Ectodermal cell (in vitro differentiated cells): ENCODE data around the gene NR3C2.

Source experiments
- H3K27ac ChIP-seq: 2 replicates; pipeline ENCODE4 v1.7.0; 2013; ENCODE audit warnings: mild to moderate bottlenecking, low read depth, low read length; ENCODE audit not compliant: insufficient read depth, poor library complexity, severe bottlenecking
- H3K27me3 ChIP-seq: 2 replicates; pipeline ENCODE4 v1.7.0; 2013; ENCODE audit warnings: mild to moderate bottlenecking, low read length; ENCODE audit not compliant: insufficient read depth, control insufficient read depth, poor library complexity, severe bottlenecking
- H3K36me3 ChIP-seq: one replicate; pipeline ENCODE4 v1.7.0; 2013; ENCODE audit warnings: low read length; ENCODE audit not compliant: control insufficient read depth, insufficient read depth
- H3K4me1 ChIP-seq: one replicate; pipeline ENCODE4 v1.7.0; 2013; ENCODE audit warnings: low read length; ENCODE audit not compliant: control insufficient read depth, insufficient read depth
- H3K4me3 ChIP-seq: 2 replicates; pipeline ENCODE4 v1.7.0; 2013; ENCODE audit warnings: low read depth, low read length, control low read depth; ENCODE audit not compliant: insufficient read depth
- H3K9me3 ChIP-seq: 2 replicates; pipeline ENCODE4 v1.7.0; 2013; ENCODE audit warnings: mild to moderate bottlenecking, low read length, moderate library complexity; ENCODE audit not compliant: control insufficient read depth
- WGBS, 2 experiments: methylation state at CpG; one replicate each; pipeline ENCODE4 v1.1.7; 2013; ENCODE audit warnings: missing lambda C conversion rate in 2 of 2; 5-methylcytosine and 5-hydroxymethylcytosine counted together

NR3C2 gene

GRCh38 chr4:148078061-148078460, 364.2 kb downstream of the NR3C2 start:
- Histone ChIP-seq H3K27me3 (no peaks in the 10 kb centered on the region), H3K27ac (no peak overlapping the region), H3K36me3 (no peaks in the 10 kb centered on the region), H3K4me1 (no peaks in the 10 kb centered on the region), H3K4me3 (no peak overlapping the region), H3K9me3 (peaks cover 2% of the 10 kb centered on the region)
- 95 to 98% methylated on average over 2 of the region's 2 CpGs for WGBS, 2 experiments

- H3K4me3 ChIP-seq: no peak overlapping the region
- H3K27ac ChIP-seq: no peak overlapping the region
- no peaks in the 10 kb centered on the region for H3K36me3 ChIP-seq
- H3K9me3 ChIP-seq: peaks cover 2% of the 10 kb centered on the region
- WGBS, 2 experiments: 86 to 97% methylated on average over 1 of the region's 1 CpG
- no peaks in the 10 kb centered on the region for H3K4me1 ChIP-seq
- H3K27me3 ChIP-seq: no peaks in the 10 kb centered on the region
Measured at GRCh38 chr4:148077581-148077980, 364.6 kb downstream of the NR3C2 start.

- H3K27me3 ChIP-seq: no peaks in the 10 kb centered on the region
- H3K4me3 ChIP-seq: no peak overlapping the region
- no peaks in the 10 kb centered on the region for H3K4me1 ChIP-seq
- no peak overlapping the region for H3K27ac ChIP-seq
- WGBS, 2 experiments: 94% methylated on average over 5 of the region's 5 CpGs
- H3K36me3 ChIP-seq: no peaks in the 10 kb centered on the region
- peaks cover 2% of the 10 kb centered on the region for H3K9me3 ChIP-seq
Measured at GRCh38 chr4:148076964-148077363, 365.2 kb downstream of the NR3C2 start.

GRCh38 chr4:148075438-148075837, 366.8 kb downstream of the NR3C2 start:
- 87 to 95% methylated on average over 3 of the region's 3 CpGs for WGBS, 2 experiments
- no peak overlapping the region for H3K4me3 ChIP-seq
- no peaks in the 10 kb centered on the region for H3K4me1 ChIP-seq
- H3K27ac ChIP-seq: no peak overlapping the region
- H3K36me3 ChIP-seq: no peaks in the 10 kb centered on the region
- no peaks in the 10 kb centered on the region for H3K27me3 ChIP-seq
- peaks cover 2% of the 10 kb centered on the region for H3K9me3 ChIP-seq

GRCh38 chr4:148074462-148074861, 367.8 kb downstream of the NR3C2 start:
- Histone ChIP-seq H3K4me1 (no peaks in the 10 kb centered on the region), H3K4me3 (no peak overlapping the region), H3K9me3 (peaks cover 2% of the 10 kb centered on the region), H3K27ac (no peak overlapping the region), H3K36me3 (no peaks in the 10 kb centered on the region), H3K27me3 (no peaks in the 10 kb centered on the region)
- WGBS, 2 experiments: 91 to 94% methylated on average over 5 of the region's 5 CpGs

- Histone ChIP-seq H3K36me3 (no peaks in the 10 kb centered on the region), H3K4me1 (no peaks in the 10 kb centered on the region), H3K4me3 (no peak overlapping the region), H3K9me3 (peaks cover 2% of the 10 kb centered on the region), H3K27ac (no peak overlapping the region), H3K27me3 (no peaks in the 10 kb centered on the region)
- 93 to 97% methylated on average over 6 of the region's 6 CpGs for WGBS, 2 experiments
Measured at GRCh38 chr4:148073349-148073748, 368.9 kb downstream of the NR3C2 start.

GRCh38 chr4:148072789-148073188, 369.4 kb downstream of the NR3C2 start:
- H3K9me3 ChIP-seq: peaks cover 2% of the 10 kb centered on the region
- no peaks in the 10 kb centered on the region for H3K36me3 ChIP-seq
- no peaks in the 10 kb centered on the region for H3K27me3 ChIP-seq
- H3K4me3 ChIP-seq: no peak overlapping the region
- no peaks in the 10 kb centered on the region for H3K4me1 ChIP-seq
- no peak overlapping the region for H3K27ac ChIP-seq
- WGBS, 2 experiments: 96 to 97% methylated on average over 9 of the region's 9 CpGs

GRCh38 chr4:148071009-148071408, 371.2 kb downstream of the NR3C2 start:
- no peaks in the 10 kb centered on the region for H3K36me3 ChIP-seq
- peaks cover 2% of the 10 kb centered on the region for H3K9me3 ChIP-seq
- H3K27me3 ChIP-seq: no peaks in the 10 kb centered on the region
- no peak overlapping the region for H3K27ac ChIP-seq
- no peaks in the 10 kb centered on the region for H3K4me1 ChIP-seq
- no peak overlapping the region for H3K4me3 ChIP-seq
- 83 to 87% methylated on average over 4 of the region's 4 CpGs for WGBS, 2 experiments

- Histone ChIP-seq H3K36me3 (no peaks in the 10 kb centered on the region), H3K9me3 (no peaks in the 10 kb centered on the region), H3K27ac (no peak overlapping the region), H3K27me3 (no peaks in the 10 kb centered on the region), H3K4me3 (no peak overlapping the region), H3K4me1 (no peaks in the 10 kb centered on the region)
- 92 to 96% methylated on average over 3 of the region's 3 CpGs for WGBS, 2 experiments
Measured at GRCh38 chr4:148069895-148070178, 372.4 kb downstream of the NR3C2 start.

GRCh38 chr4:148069086-148069894, 372.9 kb downstream of the NR3C2 start:
- H3K9me3 ChIP-seq: no peaks in the 10 kb centered on the region
- H3K4me1 ChIP-seq: no peaks in the 10 kb centered on the region
- H3K4me3 ChIP-seq: no peak overlapping the region
- no peaks in the 10 kb centered on the region for H3K27me3 ChIP-seq
- no peaks in the 10 kb centered on the region for H3K36me3 ChIP-seq
- no peak overlapping the region for H3K27ac ChIP-seq
- 95 to 98% methylated on average over 7 to 11 of the region's 11 CpGs for WGBS, 2 experiments
